Measurements from ENCODE around the gene TRIM38. TPM values are rescaled to one million over a fixed set of nuclear protein-coding genes. Genes with fewer than 3 reads are reported as not detected.
A peak's percentile ranks its signal among the peaks of the same experiment; 100 is the strongest.
"Not testable (repeated sequence)": the region's sequence is repeated elsewhere in the genome, so short reads cannot be mapped to it uniquely, and the experiment has no call there.

The TRIM38 gene
- polyA plus RNA-seq, 4 donors = 8.9 to 14.0 (median 9.5) TPM

GRCh38 chr6:26000366-26001144 lies 38.0 kb downstream of the TRIM38 start:
- no peak for DNase-seq (ENCODE audit: low read depth in 4 of 4, low spot score in 2 of 4)

DNA sequence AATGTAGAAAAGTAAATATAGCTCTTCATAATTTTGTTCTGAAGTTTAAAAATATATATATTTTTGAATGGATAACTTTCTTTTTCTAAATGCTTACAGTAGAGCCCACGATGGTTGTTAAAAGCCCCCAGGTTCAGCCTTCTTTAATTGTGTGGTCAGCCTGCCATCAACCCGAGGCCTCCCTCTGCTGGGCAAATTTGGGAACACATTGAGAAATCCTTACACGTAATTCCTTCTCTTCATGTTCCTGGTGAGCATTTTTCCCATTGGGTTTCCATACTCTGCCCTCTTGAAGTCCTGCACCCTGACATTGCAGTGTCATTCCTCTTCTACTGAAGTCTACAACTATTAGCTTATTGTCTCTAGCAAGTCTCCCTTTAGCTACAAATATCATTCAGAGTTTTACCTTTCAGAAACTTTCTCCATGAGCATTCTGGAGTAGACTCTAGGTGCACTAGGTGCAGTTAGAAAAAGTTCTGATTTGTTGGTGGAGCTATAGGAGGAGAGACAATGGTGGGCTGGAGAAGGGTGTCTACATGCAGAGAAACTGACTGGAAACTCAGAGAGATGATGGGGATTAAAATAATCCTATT lies 40.6 kb downstream of the TRIM38 start:
- peak in 1 of 4 donors; percentile 71 for DNase-seq (ENCODE audit: low read depth in 4 of 4, low spot score in 2 of 4)

DNA sequence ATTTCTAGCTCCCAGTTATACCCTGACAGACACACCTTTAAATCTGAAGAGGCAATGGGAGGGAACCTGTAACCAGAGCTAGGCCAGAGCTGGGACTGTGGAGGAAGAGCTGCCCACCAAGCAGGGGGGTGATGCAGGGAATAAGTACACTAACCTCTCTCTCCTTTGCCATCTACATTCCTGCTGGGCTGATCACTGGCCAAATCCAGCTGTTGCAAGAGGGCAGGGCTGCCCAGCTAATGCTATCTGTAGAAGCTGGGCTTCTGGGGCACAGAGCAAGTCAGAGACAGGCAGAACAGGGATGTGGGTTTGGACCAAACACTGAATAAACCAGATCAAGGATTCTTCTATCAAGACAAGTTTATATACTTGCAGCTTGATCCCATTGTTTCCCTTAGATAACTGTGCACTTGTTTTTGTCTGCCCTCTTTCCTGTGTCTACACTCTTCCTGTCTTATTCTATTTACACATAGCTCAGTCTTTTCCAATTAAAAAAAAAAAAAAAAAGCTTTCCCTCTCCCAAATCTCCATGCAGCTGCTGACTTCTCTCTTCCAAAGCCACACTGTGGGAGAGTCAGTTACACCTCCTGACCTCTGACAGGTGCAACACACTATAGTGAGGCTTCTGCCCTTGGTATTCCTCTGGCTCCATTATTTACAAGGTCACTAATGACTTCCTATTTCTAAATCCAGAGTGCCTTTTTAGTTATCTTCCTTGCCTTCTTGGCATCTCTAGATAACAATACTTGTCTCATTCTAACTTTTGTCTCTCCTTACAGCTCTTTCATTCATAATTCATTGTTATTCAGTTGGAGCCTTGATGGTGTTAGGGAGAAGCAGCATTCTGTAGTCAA lies 43.7 kb downstream of the TRIM38 start:
- no peak for DNase-seq (ENCODE audit: low read depth in 4 of 4, low spot score in 2 of 4)

DNA sequence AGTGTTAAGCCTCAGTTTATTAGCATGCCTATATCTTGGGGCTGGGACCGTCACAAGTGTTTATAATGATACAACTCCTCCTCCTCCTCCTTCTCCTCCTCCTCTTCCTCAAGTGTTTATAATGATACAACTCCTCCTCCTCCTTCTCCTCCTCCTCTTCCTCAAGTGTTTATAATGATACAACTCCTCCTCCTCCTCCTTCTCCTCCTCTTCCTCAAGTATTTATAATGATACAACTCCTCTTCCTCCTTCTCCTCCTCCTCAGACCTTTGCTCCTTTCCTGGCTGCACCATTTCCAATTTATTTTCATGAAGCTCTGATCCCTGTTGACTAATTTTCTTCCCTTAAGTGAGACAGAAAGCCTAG lies 44.3 kb downstream of the TRIM38 start:
- DNase-seq (ENCODE audit: low read depth in 4 of 4, low spot score in 2 of 4) = not testable (repeated sequence)

DNA sequence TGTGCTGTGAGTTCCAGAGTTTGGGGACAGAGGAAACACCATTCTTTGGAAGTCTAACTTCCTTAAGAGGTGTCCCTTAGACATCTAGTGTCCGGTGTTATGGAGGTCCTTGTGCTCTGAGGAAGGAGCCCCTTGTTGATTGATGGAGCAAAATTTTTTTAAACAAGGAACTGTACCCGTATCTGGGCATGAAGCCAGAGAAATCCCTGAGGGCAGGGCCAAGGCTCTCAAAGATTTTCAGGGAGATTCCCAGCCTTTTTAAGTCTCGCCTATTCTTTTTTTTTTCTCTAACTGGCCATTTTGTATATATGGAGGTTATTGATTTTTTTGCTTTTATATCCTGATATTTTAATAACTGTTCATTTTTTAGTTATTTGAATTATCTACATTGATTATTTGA lies 45.9 kb downstream of the TRIM38 start:
- no peak for DNase-seq (ENCODE audit: low read depth in 4 of 4, low spot score in 2 of 4)

- DNase-seq (ENCODE audit: low read depth in 4 of 4, low spot score in 2 of 4) = no peak
Measured at GRCh38 chr6:26009817-26010216, 47.2 kb downstream of the TRIM38 start.

DNA sequence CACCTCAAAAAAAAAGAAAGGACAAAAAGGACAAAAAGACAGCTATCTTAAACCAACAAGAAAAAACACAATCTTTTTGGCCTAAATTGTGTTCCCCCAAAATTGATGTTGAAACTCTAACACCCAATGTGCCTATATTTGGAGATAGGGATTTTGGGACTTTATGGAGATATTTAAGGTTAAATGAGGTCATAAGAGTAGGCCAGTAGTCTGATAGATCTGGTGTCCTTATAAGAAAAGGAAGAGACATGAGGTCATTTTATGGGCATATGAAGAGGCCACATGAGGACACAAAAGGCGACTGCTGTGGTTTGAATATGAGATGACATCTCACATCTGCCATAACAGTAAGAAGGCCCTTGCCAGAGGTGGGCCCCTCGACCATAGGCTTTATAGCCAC lies 49.5 kb downstream of the TRIM38 start:
- DNase-seq (ENCODE audit: low read depth in 4 of 4, low spot score in 2 of 4) = no peak

DNA sequence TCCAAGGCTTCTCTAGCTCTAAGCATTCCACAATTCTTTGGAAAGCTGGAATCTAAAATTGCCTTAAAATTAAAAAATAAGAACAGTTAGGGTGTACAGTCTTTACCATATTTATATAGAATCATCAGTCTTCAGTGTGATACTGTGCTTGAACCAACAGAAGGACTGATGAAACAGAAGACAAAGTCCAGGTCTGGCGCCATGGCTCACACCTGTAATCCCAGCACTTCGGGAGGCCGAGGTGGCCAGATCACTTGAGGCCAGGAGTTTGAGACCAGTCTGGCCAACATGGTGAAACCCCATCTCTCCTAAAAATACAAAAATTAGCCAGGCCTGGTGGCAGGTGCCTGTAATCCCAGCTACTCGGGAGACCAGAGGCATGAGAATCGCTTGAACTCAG lies 51.8 kb downstream of the TRIM38 start:
- not testable (repeated sequence) for DNase-seq (ENCODE audit: low read depth in 4 of 4, low spot score in 2 of 4)

DNA sequence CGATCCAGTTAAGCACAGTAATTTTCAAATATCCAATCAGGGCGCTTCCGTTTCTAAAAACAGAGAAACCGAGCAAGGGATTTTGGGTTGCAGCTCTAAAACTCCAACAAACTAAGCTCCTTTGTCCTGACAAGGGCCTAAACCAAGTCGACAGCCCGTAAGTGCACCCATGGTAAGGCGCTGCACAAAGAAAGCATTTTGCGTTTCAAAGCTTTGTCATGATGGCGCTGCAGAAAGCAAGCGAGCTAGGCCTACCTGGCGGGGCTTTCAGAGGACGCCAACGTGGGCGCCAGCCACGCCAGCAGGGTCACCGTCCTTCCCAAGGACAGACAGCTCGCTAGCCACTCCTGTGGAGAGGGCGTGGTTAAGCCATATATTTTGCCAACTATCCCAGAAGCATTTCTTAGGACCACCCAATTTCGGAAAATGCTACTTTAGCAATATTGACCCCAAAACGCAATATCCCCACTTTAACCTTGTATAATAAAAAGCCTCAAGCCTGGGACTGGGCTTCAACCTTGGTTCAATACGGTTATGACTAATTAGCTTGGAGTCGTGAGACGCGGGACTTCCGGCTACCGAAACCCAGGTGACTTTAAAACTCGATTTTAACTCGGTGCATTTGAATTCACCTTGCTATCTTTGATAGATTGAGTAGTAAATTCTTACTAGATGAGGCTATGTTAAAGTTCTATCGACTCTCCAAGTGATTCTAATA lies 53.8 kb downstream of the TRIM38 start:
- peak in 3 of 4 donors; percentile 48 to 77 (median 75) for DNase-seq (ENCODE audit: low read depth in 4 of 4, low spot score in 2 of 4)

DNA sequence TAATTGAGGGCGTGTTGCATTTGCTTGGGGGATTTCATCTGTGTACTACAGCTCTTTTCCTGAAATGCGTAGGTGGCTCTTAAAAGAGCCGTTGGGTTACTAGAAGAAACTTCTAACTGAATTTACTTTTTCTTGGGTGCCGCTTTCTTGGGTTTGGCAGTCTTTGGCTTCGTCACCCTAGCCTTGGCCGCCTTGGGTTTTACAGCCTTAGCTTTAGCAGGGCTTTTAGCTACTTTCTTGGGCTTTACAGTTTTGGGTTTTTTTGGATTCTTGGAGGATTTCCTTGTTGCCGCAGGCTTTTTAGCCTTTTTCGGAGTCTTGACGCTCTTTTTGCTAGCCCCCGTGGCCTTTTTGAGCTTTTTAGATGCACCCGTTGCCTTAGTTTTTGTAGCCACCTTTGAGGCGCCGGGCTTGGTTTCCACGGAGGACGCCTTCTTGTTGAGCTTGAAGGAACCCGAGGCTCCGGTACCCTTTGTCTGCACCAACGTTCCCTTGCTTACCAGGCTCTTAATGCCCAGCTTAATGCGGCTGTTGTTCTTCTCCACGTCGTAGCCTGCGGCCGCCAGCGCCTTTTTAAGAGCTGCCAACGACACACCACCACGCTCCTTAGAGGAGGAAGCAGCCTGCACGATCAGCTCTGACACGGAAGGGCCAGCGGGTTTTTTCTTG lies 54.5 kb downstream of the TRIM38 start:
- peak in 2 of 4 donors; percentile 36 to 54 for DNase-seq (ENCODE audit: low read depth in 4 of 4, low spot score in 2 of 4)

DNA sequence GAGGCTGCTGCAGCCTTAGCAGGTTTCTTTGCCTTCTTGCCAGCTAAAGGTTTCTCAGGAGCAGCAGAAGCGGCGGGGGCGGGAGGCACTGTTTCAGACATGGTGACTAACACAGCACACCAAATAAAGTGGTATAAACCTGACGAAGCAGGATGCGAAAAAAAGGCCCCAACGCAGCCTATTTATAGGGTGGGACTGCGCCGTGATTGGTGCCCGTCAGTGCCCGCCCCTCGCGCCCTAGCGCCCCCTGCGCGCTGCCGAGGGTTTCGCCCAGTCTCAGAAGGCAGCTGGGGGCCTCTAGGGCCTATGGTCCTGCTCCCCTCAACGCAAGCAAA lies 55.0 kb downstream of the TRIM38 start:
- DNase-seq (ENCODE audit: low read depth in 4 of 4, low spot score in 2 of 4) = peak in 3 of 4 donors; percentile 81 to 89 (median 86)

GRCh38 chr6:26019261-26019830 lies 56.7 kb downstream of the TRIM38 start:
- no peak for DNase-seq (ENCODE audit: low read depth in 4 of 4, low spot score in 2 of 4)

DNA sequence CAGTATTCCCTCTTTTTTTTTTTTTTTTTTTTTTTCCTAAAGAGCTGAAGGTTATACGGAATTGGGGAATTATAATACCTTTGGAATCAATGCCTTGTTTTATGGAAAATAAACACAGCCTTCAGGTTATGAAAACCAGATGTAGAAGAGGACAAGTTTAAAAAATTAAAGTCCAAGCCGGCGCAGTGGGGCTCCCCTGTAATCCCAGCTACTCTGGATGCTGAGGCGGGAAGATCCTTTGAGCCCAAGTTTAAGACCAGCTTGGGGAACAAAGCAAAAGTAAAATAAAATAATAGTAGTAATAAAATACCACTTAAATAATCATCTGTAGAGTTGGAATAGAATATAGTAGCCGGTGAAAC lies 57.3 kb downstream of the TRIM38 start:
- peak in 1 of 4 donors; percentile 64 for DNase-seq (ENCODE audit: low read depth in 4 of 4, low spot score in 2 of 4)

DNA sequence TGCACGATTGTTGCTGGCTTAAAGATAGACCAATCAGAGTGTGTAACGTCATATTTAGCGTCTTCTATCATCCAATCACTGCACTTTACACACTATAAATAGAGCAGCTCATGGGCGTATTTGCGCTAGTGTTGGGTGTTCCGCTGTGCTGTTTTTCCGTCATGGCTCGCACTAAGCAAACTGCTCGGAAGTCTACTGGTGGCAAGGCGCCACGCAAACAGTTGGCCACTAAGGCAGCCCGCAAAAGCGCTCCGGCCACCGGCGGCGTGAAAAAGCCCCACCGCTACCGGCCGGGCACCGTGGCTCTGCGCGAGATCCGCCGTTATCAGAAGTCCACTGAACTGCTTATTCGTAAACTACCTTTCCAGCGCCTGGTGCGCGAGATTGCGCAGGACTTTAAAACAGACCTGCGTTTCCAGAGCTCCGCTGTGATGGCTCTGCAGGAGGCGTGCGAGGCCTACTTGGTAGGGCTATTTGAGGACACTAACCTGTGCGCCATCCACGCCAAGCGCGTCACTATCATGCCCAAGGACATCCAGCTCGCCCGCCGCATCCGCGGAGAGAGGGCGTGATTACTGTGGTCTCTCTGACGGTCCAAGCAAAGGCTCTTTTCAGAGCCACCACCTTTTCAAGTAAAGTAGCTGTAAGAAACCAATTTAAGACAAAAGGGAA lies 57.9 kb downstream of the TRIM38 start:
- DNase-seq (ENCODE audit: low read depth in 4 of 4, low spot score in 2 of 4) = peak in 3 of 4 donors; percentile 82 to 93 (median 93)

DNA sequence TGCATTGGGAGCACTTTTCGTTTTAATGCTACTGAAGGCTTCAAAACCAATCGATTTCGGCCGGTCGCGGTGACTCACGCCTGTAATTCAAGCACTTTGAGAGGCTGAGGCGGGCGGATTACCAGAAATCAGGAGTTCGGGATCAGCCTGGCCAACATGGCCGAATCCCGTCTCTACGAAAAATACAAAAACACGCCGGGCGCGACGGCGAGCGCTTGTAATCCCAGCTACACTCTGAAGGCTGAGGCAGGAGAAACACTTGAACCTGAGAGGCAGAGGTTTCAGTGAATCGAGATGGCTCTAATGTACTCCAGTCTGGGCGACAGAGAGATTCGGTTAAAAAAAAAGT lies 58.4 kb downstream of the TRIM38 start:
- peak in 1 of 4 donors; percentile 88 for DNase-seq (ENCODE audit: low read depth in 4 of 4, low spot score in 2 of 4)

DNA sequence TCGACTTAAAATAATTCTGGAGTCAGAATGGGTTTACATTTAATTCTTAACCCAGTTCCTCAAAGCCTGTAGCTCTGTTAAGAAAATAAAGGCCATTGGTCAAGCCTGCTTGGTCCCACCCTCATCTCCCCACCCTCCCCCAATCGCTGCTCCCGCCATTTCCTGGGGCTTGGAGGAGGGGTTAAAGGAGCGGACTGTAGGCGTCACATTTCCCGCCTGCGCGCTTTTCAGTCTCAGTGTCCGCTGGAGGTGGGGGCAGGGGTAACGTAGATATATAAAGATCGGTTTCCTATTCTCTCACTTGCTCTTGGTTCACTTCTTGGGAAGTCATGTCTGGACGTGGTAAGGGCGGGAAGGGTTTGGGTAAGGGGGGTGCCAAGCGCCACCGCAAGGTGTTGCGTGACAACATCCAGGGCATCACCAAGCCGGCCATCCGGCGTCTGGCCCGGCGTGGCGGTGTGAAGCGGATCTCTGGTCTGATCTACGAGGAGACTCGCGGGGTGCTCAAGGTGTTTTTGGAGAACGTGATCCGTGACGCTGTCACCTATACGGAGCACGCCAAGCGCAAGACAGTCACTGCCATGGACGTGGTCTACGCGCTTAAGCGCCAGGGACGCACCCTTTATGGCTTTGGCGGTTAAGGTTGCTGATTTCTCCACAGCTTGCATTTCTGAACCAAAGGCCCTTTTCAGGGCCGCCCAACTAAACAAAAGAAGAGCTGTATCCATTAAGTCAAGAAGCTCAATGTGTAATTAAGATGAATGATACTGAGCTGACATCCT lies 58.9 kb downstream of the TRIM38 start:
- DNase-seq (ENCODE audit: low read depth in 4 of 4, low spot score in 2 of 4) = peak in 3 of 4 donors; percentile 88 to 97 (median 93)

GRCh38 chr6:26022132-26022472 lies 59.5 kb downstream of the TRIM38 start:
- DNase-seq (ENCODE audit: low read depth in 4 of 4, low spot score in 2 of 4) = peak in 2 of 4 donors; percentile 69 to 84

- no peak for DNase-seq (ENCODE audit: low read depth in 4 of 4, low spot score in 2 of 4)
Measured at GRCh38 chr6:26022737-26023136, 60.1 kb downstream of the TRIM38 start.

DNA sequence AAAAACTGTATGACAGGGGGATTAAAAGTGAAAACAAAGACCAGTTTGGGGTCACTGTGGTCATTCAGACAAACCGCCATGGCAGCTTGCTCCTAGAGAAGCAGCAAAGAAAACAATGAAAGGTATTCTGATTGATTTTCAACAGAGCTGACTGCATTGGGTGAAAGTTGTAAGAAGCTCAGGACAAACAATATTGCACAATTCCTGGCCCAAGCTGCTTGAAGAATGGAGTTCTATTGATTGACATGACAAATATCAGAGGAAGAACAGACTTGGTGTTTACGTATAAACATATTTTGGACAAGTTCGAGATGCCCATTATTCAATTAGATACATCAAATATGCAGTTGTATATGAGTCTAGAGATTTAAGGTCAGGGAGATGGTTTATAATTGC lies 62.0 kb downstream of the TRIM38 start:
- DNase-seq (ENCODE audit: low read depth in 4 of 4, low spot score in 2 of 4) = no peak
